Tibial artery (tissue), 4 donors: ENCODE data around the gene MRPL10.

Experiments
- DNase-seq, 2 donors: peaks; one replicate each; pipeline ENCODE4 v3.0.0-alpha.2; 2019
- H3K27ac ChIP-seq, 2 donors: fragments of 200-600 bp; sonication (generic) in 1 of 2; 1 replicate in 1 of 2; 2 replicates in 1 of 2; pipeline ENCODE4 v1.5.1; 2018 to 2019; ENCODE audit warnings: mild to moderate bottlenecking in 1 of 2
- H3K27me3 ChIP-seq, 2 donors: fragments of 200-600 bp; sonication (generic) in 1 of 2; one replicate each; pipeline versions ENCODE4 v1.5.1 to v1.6.0; 2016 to 2019
- H3K36me3 ChIP-seq, 3 donors: fragments of 200-600 bp; sonication (generic) in 2 of 3; one replicate each; pipeline ENCODE4 v1.5.1; 2016 to 2019; ENCODE audit warnings: mild to moderate bottlenecking in 2 of 3
- H3K4me1 ChIP-seq, 4 donors: fragments of 200-600 bp; sonication (generic) in 2 of 4; 1 replicate in 3 of 4; 2 replicates in 1 of 4; pipeline ENCODE4 v1.5.1; 2016 to 2019
- H3K4me3 ChIP-seq, 2 donors: fragments of 200-600 bp; sonication (generic) in 1 of 2; 1 replicate in 1 of 2; 2 replicates in 1 of 2; pipeline ENCODE4 v1.5.1; 2018 to 2019; ENCODE audit warnings: mild to moderate bottlenecking in 2 of 2
- H3K9me3 ChIP-seq, 3 donors: fragments of 200-600 bp; sonication (generic) in 1 of 3; one replicate each; pipeline ENCODE4 v1.5.1; 2016 to 2019
- CTCF ChIP-seq, 2 experiments: fragments of 200-600 bp in 1 of 2; fragments of 450-650 bp in 1 of 2; IDR thresholded peaks; one replicate each; pipeline ENCODE4 v1.5.1; 2017 to 2019; ENCODE audit warnings: antibody characterized with exemption in 2 of 2, mild to moderate bottlenecking in 1 of 2, moderate library complexity in 1 of 2
- intact Hi-C: fragments of 100-400 bp; cut with DNase I; formaldehyde crosslinking; loops from one replicate; pipeline ENCODE4 v1.15.0; 2023; ENCODE audit warnings: low total_unique reads

The MRPL10 gene

DNA sequence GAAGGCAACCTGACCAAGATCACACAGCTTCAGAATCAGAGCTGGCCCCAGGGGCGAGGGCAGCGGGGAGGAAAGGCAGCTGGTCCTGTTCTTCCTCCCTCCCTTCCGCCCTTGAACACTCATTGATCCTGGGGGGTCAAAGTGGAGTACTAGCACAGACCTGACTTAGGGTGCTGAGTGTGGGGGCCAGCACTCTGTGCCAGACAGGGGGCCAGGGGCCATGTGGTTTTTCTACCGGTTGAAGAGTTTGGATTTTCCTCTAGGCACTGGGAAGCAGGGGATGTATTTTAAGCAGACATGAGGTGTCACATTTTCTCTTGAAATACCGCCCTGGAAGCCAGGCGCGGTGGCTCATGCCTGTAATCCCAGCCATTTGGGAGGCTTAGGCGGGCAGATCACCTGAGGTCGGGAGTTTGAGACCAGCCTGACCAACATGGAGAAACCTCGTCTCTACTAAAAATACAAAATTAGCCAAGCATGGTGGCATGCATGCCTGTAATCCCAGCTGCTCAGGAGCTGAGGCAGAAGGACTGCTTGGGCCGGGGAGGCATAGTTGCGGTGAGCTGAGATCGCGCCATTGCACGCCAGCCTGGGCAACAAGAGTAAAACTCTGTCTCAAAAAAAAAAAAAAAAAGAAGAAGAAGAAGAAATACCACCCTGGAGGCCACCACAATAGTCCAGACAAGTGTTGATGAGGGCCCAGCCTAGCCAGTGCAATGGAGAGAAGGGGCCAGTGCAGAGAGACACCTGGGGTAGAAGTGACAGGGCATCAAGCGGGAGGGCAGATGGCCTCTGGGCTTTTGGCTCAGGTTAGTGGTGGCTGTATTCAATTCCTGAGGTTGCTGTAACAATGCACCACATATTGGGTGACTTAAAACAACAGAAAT lies 25.1 kb downstream of the MRPL10 start:
- H3K27ac ChIP-seq = no peak overlapping the region
- intact Hi-C loops = no loop called here
- H3K4me3 ChIP-seq = no peak overlapping the region
- H3K27me3 ChIP-seq = peaks cover 0 to 18% of the 10 kb centered on the region in 2 donors
- TF ChIP-seq CTCF (IDR thresholded peaks at IDR 0.05) = no peak
- H3K9me3 ChIP-seq = no peaks in the 10 kb centered on the region
- no peak for DNase-seq
- H3K4me1 ChIP-seq = peaks cover 0 to 5% (median 0%) of the 10 kb centered on the region in 4 donors
- peaks cover 6 to 38% (median 36%) of the 10 kb centered on the region in 3 donors for H3K36me3 ChIP-seq

GRCh38 chr17:47804461-47804860 lies 26.9 kb downstream of the MRPL10 start:
- intact Hi-C loops = no loop called here
- H3K4me3 ChIP-seq = no peak overlapping the region
- no peaks in the 10 kb centered on the region for H3K9me3 ChIP-seq
- DNase-seq = no peak
- peaks cover 0 to 5% (median 0%) of the 10 kb centered on the region in 4 donors for H3K4me1 ChIP-seq
- H3K27ac ChIP-seq = no peak overlapping the region
- peaks cover 6 to 30% (median 29%) of the 10 kb centered on the region in 3 donors for H3K36me3 ChIP-seq
- TF ChIP-seq CTCF (IDR thresholded peaks at IDR 0.05) = no peak
- peaks cover 0 to 25% of the 10 kb centered on the region in 2 donors for H3K27me3 ChIP-seq

GRCh38 chr17:47803751-47804150 lies 27.6 kb downstream of the MRPL10 start:
- no peak for DNase-seq
- H3K4me3 ChIP-seq = no peak overlapping the region

GRCh38 chr17:47803201-47803600 lies 28.1 kb downstream of the MRPL10 start:
- peaks cover 0 to 5% (median 0%) of the 10 kb centered on the region in 4 donors for H3K4me1 ChIP-seq
- DNase-seq = no peak
- peaks cover 0 to 30% of the 10 kb centered on the region in 2 donors for H3K27me3 ChIP-seq
- no peaks in the 10 kb centered on the region for H3K9me3 ChIP-seq
- no peak for TF ChIP-seq CTCF (IDR thresholded peaks at IDR 0.05)
- intact Hi-C loops = no loop called here
- peaks cover under 1 to 18% (median 17%) of the 10 kb centered on the region in 3 donors for H3K36me3 ChIP-seq
- no peak overlapping the region for H3K27ac ChIP-seq
- H3K4me3 ChIP-seq = no peak overlapping the region

More at GRCh38 chr17:47803751-47804150, 27.6 kb downstream of the MRPL10 start:
- Histone ChIP-seq H3K4me1 (peaks cover 0 to 5% (median 0%) of the 10 kb centered on the region in 4 donors), H3K9me3 (no peaks in the 10 kb centered on the region), H3K27ac (no peak overlapping the region), H3K27me3 (peaks cover 0 to 25% of the 10 kb centered on the region in 2 donors), H3K36me3 (peaks cover 6 to 24% (median 23%) of the 10 kb centered on the region in 3 donors)
- TF ChIP-seq CTCF (IDR thresholded peaks at IDR 0.05) = no peak
- intact Hi-C loops = no loop called here

GRCh38 chr17:47802341-47803022 lies 28.9 kb downstream of the MRPL10 start:
- no peak overlapping the region for H3K27ac ChIP-seq
- H3K4me1 ChIP-seq = peaks cover 0 to 5% (median 0%) of the 10 kb centered on the region in 4 donors
- intact Hi-C loops = no loop called here
- H3K4me3 ChIP-seq = no peak overlapping the region
- no peaks in the 10 kb centered on the region for H3K9me3 ChIP-seq
- DNase-seq = no peak
- peak in 1 of 2 experiments; percentile 33 for TF ChIP-seq CTCF (IDR thresholded peaks at IDR 0.05)
- peaks cover 0 to 37% of the 10 kb centered on the region in 2 donors for H3K27me3 ChIP-seq
- H3K36me3 ChIP-seq = peaks cover 0 to 11% (median 10%) of the 10 kb centered on the region in 3 donors
